Tibial artery (tissue), 4 donors: Measurements from ENCODE around the gene PRCP.

Source experiments
- DNase-seq, 2 donors: peaks; one replicate each; pipeline ENCODE4 v3.0.0-alpha.2; 2019
- H3K27ac ChIP-seq, 2 donors: fragments of 200-600 bp; sonication (generic) in 1 of 2; 1 replicate in 1 of 2; 2 replicates in 1 of 2; pipeline ENCODE4 v1.5.1; 2018 to 2019; ENCODE audit warnings: mild to moderate bottlenecking in 1 of 2
- H3K27me3 ChIP-seq, 2 donors: fragments of 200-600 bp; sonication (generic) in 1 of 2; one replicate each; pipeline versions ENCODE4 v1.5.1 to v1.6.0; 2016 to 2019
- H3K36me3 ChIP-seq, 3 donors: fragments of 200-600 bp; sonication (generic) in 2 of 3; one replicate each; pipeline ENCODE4 v1.5.1; 2016 to 2019; ENCODE audit warnings: mild to moderate bottlenecking in 2 of 3
- H3K4me1 ChIP-seq, 4 donors: fragments of 200-600 bp; sonication (generic) in 2 of 4; 1 replicate in 3 of 4; 2 replicates in 1 of 4; pipeline ENCODE4 v1.5.1; 2016 to 2019
- H3K4me3 ChIP-seq, 2 donors: fragments of 200-600 bp; sonication (generic) in 1 of 2; 1 replicate in 1 of 2; 2 replicates in 1 of 2; pipeline ENCODE4 v1.5.1; 2018 to 2019; ENCODE audit warnings: mild to moderate bottlenecking in 2 of 2
- H3K9me3 ChIP-seq, 3 donors: fragments of 200-600 bp; sonication (generic) in 1 of 3; one replicate each; pipeline ENCODE4 v1.5.1; 2016 to 2019
- intact Hi-C: fragments of 100-400 bp; cut with DNase I; formaldehyde crosslinking; loops from one replicate; pipeline ENCODE4 v1.15.0; 2023; ENCODE audit warnings: low total_unique reads
- TF ChIP-seq, protein P1 (sequence below), 2 experiments: fragments of 200-600 bp in 1 of 2; fragments of 450-650 bp in 1 of 2; IDR thresholded peaks; one replicate each; pipeline ENCODE4 v1.5.1; 2017 to 2019; ENCODE audit warnings: antibody characterized with exemption in 2 of 2, mild to moderate bottlenecking in 1 of 2, moderate library complexity in 1 of 2

PRCP gene

DNA sequence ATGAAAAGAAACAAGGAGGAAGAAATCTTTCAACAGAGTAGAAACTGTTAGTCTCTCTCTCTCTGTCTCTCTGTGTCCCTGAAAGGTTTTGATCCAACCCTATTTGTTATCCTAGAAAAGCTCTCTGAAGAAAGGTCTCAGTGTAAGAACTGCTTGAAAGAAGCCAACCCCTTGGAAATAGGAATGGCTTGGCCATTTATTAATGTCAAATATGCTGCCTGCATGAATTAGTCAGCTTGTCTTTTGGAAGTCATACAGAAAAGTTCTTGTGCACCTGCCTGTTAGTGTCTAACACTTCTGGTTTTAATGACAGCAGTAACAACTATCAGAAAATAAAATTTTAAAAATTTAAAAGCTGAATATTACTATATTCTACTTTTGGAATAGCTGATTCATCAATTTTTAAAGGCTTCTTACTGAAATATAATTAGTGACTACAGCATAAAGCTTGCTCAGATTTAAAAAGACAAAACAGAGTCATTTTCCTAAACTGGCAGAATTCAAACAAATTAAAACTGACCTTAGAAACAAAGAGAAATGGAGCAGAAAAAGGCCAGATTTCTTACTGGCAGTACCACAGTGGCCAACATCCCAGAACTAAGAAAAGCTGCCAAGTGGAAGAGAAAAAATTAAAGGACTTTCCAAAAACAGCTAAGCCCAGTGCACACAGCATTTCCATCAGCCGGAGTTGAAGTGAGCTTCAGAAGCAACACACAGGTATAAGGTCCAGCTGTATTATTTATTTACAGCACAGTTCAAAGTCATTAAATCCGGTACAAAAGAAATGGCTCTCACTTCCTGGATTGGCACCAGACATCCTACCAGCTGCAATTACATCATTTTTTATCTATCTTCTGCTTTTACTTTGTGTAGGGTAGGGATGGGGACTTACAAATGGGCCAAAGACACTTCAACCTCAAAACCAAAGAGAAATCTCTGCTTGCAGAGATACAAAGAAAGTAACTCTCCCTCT is 76.3 kb downstream of the PRCP start:
- Histone ChIP-seq H3K4me3 (no peak overlapping the region), H3K36me3 (no peaks in the 10 kb centered on the region), H3K27me3 (no peaks in the 10 kb centered on the region), H3K27ac (peak overlapping the region; percentile 31 to 41), H3K4me1 (peaks cover 0 to 27% (median 8%) of the 10 kb centered on the region in 4 donors), H3K9me3 (no peaks in the 10 kb centered on the region)
- no peak for DNase-seq
- TF ChIP-seq, protein P1, sequence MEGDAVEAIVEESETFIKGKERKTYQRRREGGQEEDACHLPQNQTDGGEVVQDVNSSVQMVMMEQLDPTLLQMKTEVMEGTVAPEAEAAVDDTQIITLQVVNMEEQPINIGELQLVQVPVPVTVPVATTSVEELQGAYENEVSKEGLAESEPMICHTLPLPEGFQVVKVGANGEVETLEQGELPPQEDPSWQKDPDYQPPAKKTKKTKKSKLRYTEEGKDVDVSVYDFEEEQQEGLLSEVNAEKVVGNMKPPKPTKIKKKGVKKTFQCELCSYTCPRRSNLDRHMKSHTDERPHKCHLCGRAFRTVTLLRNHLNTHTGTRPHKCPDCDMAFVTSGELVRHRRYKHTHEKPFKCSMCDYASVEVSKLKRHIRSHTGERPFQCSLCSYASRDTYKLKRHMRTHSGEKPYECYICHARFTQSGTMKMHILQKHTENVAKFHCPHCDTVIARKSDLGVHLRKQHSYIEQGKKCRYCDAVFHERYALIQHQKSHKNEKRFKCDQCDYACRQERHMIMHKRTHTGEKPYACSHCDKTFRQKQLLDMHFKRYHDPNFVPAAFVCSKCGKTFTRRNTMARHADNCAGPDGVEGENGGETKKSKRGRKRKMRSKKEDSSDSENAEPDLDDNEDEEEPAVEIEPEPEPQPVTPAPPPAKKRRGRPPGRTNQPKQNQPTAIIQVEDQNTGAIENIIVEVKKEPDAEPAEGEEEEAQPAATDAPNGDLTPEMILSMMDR (IDR thresholded peaks at IDR 0.05): no peak
- intact Hi-C loops: no loop called here

DNA sequence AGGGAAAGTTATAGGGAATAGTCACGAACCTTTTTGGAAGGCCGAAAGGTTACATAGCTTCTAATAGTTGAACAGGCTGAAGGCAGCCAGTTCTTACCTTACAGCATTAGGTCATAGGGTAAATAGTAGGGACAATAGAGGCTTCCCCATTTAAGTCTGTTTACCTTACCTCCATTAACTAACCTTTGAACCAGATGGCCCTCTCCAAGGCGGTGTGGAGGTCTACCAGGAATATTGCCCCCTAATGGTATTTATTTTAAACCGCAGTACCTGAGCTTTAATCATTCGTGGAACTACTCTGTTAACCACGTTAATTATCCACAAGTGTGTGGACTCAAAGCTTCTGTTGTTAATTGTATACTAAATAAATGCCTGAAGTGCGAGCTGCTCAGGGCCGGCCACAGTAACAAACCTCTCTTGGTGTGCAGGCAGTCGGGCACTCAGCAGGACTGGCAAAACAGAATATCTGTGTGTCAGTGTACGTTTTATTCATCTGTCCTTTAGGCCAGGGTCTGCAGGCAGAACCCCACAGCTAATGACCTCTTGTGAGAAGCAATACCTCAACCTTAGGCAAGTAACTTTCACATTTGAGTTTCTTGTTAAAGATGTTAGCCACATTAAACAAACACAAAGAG is 81.7 kb downstream of the PRCP start:
- no peak for DNase-seq
- no peak overlapping the region for H3K27ac ChIP-seq
- TF ChIP-seq, protein P1 (IDR thresholded peaks at IDR 0.05): no peak
- no peaks in the 10 kb centered on the region for H3K36me3 ChIP-seq
- H3K27me3 ChIP-seq: peaks cover 0 to 8% of the 10 kb centered on the region in 2 donors
- intact Hi-C loops: no loop called here
- no peaks in the 10 kb centered on the region for H3K9me3 ChIP-seq
- H3K4me3 ChIP-seq: no peak overlapping the region
- H3K4me1 ChIP-seq: peaks cover 0 to 16% (median 8%) of the 10 kb centered on the region in 4 donors

DNA sequence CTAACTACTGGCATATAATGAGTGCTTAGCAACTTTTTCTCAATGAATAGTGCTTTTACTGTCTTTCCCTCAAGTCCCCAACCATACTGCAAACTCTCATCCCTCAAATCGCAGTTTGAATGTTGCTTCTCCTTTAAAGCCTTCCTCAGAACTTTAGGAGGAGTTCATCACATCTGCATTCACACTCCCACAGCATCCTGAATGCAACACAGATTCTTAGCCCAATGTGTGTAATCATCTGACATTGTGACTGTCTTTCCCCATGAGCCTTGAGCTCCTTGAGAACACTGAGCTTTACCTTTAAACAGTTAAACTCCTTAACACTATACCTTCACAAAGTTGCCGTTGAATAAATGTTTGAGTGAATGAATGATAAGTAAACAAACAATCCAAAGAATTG is 84.8 kb downstream of the PRCP start:
- intact Hi-C loops: no loop called here
- no peaks in the 10 kb centered on the region for H3K4me1 ChIP-seq
- DNase-seq: no peak
- H3K9me3 ChIP-seq: no peaks in the 10 kb centered on the region
- no peaks in the 10 kb centered on the region for H3K36me3 ChIP-seq
- H3K27me3 ChIP-seq: peaks cover 0 to 8% of the 10 kb centered on the region in 2 donors
- no peak overlapping the region for H3K27ac ChIP-seq
- TF ChIP-seq, protein P1 (IDR thresholded peaks at IDR 0.05): no peak
- no peak overlapping the region for H3K4me3 ChIP-seq

DNA sequence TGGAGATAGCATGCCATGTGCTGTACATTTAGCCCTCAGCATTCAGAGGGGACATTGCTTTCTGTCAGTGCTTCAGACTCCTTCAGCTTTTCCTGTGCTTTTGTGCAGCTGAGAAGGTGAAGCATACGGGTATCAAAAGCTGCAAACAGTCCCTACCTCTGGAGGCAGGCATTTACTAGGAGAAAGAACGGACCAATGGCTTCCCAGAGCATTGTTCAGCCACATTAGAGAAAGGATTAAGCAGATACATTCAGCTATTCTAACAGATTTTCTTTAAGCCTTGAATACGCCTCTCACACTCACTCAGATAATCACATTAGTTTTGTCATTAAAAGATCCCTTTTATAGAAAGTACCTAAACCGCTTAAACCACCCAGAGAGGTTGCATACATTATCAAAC is 85.9 kb downstream of the PRCP start:
- intact Hi-C loops: no loop called here
- Histone ChIP-seq H3K4me3 (no peak overlapping the region), H3K4me1 (no peaks in the 10 kb centered on the region), H3K27me3 (peaks cover 0 to 8% of the 10 kb centered on the region in 2 donors), H3K36me3 (no peaks in the 10 kb centered on the region), H3K9me3 (no peaks in the 10 kb centered on the region), H3K27ac (no peak overlapping the region)
- TF ChIP-seq, protein P1 (IDR thresholded peaks at IDR 0.05): no peak
- DNase-seq: no peak

DNA sequence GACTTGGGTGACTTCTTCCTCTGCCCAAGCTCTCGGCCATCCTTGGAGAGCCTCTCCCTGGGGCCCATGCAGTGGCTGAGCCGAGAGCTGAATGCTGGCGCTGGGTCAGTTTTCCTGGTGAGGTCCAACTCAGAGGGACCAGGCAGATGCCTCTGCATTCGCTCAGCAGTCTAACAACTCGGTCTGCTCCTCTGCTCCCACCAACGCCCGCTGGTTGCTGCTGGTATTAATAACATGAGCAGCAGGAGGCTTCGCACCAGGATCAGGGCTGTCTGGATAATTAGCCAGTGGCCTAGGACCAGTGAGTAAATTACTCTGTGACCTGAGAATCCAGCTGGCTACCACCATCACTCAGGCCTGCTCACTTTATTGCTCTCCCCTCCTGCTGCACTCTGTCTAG is 88.9 kb downstream of the PRCP start:
- Histone ChIP-seq H3K27ac (no peak overlapping the region), H3K4me3 (no peak overlapping the region), H3K27me3 (peaks cover 0 to 10% of the 10 kb centered on the region in 2 donors), H3K4me1 (no peaks in the 10 kb centered on the region), H3K9me3 (no peaks in the 10 kb centered on the region), H3K36me3 (no peaks in the 10 kb centered on the region)
- no peak for DNase-seq
- TF ChIP-seq, protein P1 (IDR thresholded peaks at IDR 0.05): no peak
- intact Hi-C loops: no loop called here
